CD4-positive, alpha-beta T cell treated with Interferon alpha-2 for 1 hour (primary cell): Measurements from ENCODE around the gene HSD11B2.

Experiments
- DNase-seq, 2 donors: peaks; one replicate each; pipeline ENCODE4 v3.0.0-alpha.2; 2020 to 2022

Gene HSD11B2

GRCh38 chr16:67436640-67437193 is 5.8 kb downstream of the HSD11B2 start:
- no peak for DNase-seq

DNA sequence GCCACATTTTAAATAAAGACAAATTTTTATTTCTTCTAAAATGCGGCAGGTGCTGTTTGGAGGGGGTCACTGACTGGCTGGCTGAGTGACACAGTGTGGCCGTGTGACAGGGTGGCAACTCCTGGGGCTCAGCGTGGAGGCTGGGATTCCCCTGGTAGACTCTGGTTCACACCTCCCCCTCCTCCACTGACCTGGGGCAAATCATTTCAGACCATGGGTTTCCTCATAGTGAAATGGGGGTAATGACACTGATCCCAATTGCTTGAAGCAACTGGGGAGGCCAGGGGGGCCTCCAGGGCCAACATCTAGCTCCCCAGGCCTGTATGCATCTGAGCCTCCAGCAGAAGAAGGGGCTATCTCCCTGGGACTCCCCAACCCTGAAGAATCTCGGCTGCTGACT is 6.6 kb downstream of the HSD11B2 start:
- no peak for DNase-seq

GRCh38 chr16:67438098-67438791 is 7.3 kb downstream of the HSD11B2 start:
- peak in 1 of 2 donors; percentile 13 for DNase-seq

DNA sequence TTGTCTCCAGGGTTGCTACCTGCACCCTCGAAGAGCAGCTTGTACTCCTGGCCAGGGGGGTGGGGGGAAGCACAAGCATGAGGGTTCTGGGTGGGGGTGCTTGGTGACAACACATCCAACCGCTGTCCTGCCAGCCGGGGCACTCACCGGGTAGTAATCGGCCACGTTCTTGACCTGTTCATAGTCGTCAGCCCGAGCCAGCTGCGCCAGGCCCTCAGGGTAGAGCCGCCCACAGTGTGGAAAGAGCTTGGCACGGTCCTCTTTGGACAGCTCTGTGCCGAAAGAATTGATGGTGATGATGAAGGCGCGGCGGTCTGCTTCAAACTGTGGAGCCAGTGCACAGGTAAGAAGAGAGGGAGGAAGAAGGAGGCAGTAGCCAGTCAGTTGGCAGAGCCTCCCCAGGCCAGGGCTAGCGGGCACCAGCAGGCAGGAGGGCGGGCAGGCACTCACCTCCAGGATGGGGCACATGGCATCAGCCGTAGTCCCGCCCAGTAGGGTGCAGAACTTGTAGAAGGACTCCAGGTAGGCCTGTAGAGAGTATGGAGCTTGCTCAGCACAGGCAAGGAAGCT is 8.0 kb downstream of the HSD11B2 start:
- no peak for DNase-seq

DNA sequence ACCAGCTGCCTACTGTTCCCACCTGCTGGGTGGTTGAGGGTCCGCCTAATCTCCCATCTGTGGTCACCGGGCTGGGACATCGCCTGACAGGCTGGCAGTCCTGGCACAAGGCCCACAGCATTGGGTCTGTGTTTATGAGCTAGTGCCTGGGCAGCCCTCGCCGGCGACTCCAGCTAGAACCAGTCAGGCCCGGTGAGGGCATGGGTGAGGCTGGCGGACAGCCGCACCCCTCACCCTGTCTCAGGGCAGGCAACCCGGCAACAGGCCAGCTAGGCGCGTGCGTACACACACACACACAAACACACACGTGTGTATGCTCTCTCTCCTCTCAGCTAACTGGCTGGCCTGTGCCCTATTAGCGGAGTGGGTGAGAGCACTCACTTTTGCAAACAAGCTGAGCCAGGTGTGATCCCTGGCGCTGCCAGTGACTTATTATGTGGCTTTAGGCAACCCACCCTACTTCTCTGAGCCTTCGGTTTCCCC is 10.4 kb downstream of the HSD11B2 start:
- no peak for DNase-seq

GRCh38 chr16:67441907-67442306 is 11.0 kb downstream of the HSD11B2 start:
- DNase-seq: no peak

DNA sequence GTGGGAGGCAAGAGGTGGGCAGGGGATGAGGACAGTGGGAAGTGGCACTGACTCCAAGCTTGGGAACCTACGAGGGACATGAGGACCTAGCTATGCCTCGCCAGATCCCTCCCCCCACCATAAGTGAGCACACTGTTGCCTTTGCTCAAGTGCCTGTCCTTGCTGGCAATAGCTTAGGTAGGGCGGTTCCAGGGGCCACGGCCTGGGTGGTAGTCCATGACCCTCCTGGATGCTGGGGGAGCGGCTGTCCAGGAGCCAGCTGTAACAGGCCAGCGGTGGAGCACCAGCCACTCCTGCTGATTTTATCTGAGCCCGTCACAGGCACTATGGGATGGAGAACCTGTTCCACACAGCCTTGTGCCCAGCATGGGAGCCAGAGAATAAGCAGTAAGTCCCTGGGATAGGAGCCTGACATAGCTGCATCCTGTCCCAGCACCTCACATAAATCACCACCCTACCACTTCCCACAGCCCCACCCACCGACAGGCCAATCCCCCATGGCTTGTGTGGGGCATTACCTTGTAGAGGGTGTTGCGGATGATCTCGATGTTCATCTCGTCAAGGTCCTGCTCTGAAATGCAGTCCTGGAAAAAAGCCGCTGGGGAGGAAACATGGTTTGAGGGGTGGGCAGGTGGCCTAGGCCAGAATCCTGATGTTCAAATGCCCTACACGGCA is 11.8 kb downstream of the HSD11B2 start:
- DNase-seq: no peak

DNA sequence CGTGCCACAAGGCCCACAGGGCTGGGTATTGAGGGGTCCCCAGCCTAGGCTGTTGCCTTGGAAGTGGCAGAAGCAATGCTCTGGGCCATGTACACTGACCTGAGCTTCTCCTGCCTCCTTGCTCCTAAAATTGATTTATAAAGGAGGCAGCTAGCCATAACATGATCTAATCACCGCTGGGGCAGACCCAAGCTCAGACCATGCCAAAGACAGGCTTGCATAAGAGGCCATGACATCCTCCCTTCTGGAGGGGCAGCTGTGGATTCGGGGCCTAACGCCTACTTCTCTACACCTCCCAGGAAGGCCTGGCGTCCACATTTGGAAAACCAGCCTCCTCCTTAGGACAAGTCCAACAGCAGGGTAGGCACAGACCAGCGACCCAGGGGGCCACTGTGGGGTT is 12.3 kb downstream of the HSD11B2 start:
- DNase-seq: no peak

- DNase-seq: no peak
Measured at GRCh38 chr16:67444259-67445125, 13.6 kb downstream of the HSD11B2 start.

GRCh38 chr16:67445126-67445426 is 14.2 kb downstream of the HSD11B2 start:
- DNase-seq: no peak

GRCh38 chr16:67445441-67445912 is 14.6 kb downstream of the HSD11B2 start:
- no peak for DNase-seq

DNA sequence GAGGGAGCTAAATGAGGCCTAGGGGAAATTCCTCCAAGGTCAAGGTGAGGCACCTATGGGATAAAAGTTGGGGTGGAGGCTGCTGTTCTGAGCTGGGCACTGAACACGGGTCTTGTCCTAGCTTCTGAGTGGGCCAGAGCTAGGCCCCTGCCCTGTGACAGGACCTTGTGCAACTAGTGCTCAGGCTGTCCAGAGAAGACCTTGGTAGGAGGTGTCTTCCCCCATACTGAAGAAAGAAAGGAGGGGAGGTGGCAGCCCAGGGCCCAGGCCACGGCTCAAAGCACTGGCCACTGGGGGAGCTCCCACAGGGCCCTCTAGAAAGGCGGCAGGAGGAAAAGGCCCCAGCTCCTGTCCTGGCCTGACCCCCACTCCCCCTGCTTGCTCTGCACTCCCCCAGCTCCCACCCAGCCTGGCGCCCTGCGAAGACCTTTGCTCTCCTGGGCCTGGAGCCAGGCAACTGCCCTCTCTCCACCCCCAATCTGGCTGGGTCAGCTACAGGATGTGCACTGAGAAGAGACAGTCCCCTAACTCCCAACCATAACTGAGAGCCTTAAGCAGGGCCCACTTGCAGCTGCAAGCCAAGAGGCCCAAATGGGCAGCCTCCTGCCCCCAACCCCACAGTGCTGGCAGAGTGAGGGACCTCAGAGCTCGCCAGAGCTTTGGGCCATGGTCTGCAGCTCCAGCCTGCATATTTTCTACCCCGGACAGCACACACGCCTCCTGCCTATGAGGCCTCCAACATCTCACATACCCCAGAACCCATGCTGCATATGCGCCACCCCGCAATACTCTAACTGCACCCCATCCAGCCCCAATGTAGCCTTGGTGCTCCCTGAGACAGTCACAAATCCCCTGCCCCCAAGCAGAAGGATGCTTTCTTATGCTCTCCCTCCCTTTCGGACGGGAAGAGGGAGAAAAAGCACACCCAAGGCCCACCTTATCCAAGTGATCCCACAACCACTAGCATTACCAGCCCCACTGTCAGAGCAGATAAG is 15.3 kb downstream of the HSD11B2 start:
- DNase-seq: no peak

DNA sequence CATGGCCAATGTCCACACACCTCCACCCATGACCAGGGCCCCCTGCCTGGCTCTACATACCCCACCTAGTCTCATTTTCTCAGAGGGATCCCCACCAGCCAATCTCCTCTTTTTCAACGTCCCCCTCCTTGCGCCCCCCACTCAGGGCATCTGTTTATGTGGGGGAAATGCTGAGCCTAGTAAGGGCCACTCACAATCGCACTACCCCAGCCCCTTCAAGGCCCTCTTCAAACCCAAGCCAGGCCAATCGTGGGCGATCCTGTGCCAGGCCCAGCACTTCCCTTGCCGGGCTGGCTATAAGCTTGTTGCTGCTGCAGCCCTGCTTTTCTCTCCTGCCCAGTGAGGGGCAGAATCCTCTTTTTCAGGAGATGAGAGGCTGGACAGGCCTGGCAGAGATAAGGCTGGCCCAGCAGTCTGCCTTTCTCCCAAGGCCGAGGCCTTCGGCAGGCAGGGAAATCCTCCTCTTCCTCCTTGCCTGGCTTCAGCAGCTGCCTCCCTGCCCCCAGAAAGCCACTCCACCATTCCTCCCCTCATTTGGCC is 16.1 kb downstream of the HSD11B2 start:
- DNase-seq: no peak

DNA sequence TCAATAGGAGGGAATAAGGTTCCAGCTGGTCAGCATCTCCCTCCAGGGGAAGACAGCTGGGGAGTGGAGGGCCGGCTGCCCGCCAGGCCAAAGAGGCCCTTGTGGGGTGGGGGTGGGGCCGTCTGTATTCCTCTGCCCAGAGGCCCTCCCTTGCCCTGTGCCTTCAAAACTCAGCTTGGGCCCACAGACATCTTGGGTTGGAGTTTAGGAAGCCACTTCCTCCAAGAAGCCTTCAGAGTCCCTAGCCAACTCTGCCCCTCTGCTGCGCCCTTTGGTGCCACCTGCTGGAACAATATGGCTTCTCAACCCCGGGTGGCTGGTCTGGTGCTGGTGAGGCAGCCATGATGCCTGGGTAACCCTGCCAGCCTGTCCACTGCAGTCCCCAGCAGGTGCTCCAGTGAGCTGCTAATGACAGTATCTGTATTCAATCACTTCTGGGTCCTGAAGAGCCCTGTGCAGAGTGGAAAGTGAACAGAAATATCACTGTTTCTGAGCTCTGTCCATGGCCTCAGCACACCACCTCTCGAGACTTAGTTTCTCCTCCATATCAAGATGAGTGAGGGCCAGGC is 16.7 kb downstream of the HSD11B2 start:
- DNase-seq: peak; percentile 49 to 64

GRCh38 chr16:67448580-67448979 is 17.7 kb downstream of the HSD11B2 start:
- no peak for DNase-seq

DNA sequence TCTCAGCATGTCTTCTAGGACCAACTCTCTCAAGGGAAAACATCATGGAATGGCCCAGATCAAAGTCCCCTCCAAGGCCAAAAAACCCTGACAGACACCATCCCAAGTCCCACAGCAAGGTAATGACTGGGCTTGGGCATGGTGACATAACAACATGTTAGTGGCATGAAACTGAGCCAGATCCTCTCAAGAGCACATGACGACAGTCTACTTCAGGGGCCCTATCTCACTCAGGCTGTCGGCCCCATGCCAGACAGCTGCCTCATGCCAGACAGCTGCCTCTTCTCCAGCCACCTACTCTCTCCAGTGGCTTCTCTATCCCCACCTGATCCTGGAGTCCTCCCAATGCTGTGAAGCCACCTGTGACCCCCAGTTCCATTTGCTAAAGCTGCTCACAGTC is 18.4 kb downstream of the HSD11B2 start:
- DNase-seq: no peak

GRCh38 chr16:67449739-67450138 is 18.8 kb downstream of the HSD11B2 start:
- DNase-seq: no peak

DNA sequence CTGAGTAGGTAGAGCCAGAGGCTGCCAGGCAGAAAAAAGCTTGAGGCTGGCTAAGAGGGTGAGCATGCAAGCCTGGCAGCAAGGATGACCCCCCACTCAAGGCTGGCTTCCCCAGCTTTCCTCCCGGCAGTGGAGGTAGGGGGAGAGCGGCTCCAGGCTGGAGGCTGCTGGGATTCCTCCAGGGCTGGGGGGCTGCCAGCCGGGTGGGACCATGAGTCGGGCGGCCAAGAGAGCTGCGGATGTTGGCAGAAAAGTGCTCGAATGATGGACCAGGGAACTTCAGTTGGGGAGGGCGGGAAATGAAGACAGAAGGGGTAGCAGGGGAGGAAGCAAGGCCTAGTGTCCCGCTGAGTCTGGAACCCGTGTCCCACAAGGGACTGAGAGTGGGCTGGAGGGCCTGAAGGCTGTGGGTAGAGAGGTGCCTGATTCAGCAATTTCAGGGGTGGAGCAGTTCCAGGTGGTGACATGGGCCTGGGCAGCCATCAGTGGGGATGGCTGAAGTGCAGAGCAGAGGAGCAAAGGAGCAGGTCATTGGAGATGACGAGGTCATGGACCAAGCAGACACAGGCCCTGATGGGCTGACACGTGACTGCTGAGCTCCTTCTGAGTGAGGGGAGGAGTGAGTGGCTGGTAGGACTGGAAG is 20.3 kb downstream of the HSD11B2 start:
- DNase-seq: no peak

DNA sequence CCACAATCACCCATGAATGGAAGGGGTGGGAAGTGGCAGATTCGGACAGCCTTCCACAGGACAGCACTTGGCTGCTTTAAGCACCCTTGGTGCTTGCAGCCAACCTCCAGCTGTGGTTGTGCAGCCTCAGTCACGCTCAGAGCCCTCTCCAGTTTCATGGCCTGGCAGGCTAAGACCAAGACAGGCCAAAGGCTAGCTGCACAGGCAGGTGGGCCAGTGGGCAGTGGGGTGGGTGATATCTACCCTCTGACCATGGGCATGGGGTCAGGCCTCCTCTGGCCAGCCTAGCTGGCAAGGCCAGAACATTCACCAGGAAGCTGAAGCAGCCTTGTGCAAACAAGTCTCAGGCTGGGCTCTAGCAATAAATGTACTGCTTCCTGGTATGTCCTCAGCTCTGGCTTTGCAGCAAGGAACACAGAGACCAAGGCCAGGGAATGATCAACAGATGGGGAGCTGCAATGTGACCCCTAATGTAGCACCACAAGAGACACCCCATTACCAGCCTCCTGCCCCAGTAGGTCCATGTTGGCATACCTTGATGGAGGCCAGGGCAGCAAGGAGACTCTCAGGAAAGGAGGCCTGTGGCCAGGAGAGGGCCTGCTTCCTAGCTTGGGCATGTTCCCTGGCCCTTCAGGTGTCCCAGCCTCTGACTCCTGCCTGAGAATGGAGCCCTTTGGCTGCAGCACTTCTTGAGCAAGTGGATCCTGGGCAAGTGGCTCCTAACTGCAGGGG is 20.9 kb downstream of the HSD11B2 start:
- DNase-seq: no peak

GRCh38 chr16:67454104-67454503 is 23.2 kb downstream of the HSD11B2 start:
- no peak for DNase-seq
